Activated CD8-positive, alpha-beta memory T cell treated with anti-CD3 and anti-CD28 coated beads for 4 hours (primary cell): ENCODE measurements around the gene HEMGN.
A peak's percentile ranks its signal among the peaks of the same experiment; 100 is the strongest.
"Not testable (repeated sequence)": the region's sequence is repeated elsewhere in the genome, so short reads cannot be mapped to it uniquely, and the experiment has no call there.

Experiments
- DNase-seq, 2 donors: peaks; one replicate each; pipeline ENCODE4 v3.0.0-alpha.2; 2020; ENCODE audit warnings: low read depth in 2 of 2

Gene HEMGN

DNA sequence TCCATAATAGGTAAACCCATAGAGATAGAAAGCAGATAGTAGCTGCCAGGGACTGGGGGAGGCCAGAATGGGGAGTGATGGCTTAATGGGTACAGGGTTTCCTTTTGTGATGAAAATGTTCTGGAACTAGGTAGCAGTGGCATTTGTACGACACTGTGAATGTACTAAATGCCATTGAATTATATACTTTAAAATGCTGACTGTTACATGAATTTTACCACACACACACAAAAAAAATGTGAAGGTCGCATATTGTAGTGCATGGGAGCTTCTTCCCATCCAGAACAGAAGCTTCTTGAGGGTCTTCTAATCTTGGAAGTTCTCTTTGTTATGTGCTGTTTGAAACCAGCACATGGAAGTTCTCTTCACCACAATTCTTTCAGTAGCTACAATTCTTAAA, 25.3 kb upstream of the HEMGN start:
- DNase-seq = no peak

DNA sequence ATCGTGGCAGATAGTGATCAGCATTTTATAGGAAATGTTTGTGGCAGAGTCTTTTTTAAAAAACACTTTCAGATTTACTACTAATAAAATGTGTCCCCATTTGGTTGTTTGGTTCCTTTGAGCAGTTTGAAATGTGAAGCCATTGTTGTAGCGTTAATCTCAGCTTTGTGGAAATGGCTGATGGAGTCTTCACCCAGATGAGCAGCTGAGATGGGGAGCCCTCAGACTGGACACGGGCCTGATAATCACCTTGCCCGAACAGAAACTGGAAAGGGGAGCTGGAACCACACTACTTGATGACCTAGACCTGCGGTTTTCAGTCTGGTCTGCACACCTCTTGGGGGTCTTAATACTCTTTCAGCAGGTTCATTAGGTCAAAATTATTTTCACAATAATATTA, 24.6 kb upstream of the HEMGN start:
- DNase-seq = no peak

DNA sequence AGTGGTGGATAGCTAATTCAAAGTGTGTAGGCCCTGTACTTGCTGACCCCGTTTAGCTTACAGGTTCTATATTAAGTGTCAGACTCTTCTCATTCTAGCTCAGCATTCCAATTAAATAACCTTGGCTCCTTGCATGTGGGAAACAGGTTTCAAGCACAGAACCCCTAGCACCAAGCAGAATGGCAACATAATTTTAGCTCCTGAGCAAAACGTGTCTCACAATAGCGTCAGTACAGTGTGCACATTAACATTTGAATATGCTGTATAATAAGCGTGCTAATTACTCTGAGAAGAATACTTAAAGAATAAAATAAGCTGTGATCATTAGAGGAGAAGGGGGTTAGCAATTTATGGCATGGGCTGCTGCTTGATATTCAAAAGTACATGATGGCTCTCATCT, 24.2 kb upstream of the HEMGN start:
- no peak for DNase-seq

DNA sequence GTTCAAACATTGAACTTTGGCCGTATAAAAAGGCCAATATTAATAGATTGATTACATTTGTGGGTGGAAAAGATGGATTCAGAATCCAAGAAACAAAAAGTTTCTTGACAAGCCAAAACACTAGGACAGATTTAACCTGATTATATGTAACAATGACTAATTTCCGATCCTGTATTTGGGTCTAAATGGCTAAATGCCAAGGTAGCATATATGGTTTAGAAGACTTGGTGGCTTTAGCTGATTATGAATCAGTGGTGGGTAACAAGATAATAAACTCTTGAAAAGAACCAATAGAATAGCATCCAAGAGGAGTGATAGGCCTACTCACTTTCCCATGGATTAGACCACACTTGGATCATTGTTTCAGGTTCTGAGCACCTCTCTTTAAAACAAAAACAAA, 23.4 kb upstream of the HEMGN start:
- no peak for DNase-seq

DNA sequence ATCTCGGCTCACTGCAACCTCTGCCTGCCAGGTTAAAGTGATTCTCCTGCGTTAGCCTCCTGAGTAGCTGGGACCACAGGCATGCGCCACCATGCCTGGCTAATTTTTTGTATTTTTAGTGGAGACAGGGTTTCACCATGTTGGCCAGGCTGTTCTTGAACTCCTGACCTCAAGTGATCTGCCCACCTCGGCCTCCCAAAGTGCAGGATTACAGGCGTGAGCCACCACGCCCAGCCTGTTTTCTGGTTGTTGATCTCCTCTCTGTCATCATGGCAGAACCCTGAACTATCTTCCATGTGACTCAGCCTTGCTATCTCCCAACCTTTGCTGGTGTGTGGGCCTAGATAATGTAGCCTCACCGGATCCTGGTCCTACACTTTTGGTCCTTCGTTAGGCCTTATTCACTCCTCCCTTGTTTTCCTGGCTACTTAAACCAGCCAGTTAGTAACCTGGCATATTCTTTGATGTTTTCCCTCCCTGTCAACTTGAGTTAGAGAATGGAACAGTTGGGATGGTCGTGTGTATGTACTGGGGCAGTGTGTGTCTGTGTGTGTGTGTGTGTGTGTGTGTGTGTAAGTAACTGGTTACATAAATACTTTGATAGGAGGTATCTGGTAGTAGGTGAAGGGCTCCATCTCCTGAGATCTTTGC, 22.8 kb upstream of the HEMGN start:
- not testable (repeated sequence) for DNase-seq

DNA sequence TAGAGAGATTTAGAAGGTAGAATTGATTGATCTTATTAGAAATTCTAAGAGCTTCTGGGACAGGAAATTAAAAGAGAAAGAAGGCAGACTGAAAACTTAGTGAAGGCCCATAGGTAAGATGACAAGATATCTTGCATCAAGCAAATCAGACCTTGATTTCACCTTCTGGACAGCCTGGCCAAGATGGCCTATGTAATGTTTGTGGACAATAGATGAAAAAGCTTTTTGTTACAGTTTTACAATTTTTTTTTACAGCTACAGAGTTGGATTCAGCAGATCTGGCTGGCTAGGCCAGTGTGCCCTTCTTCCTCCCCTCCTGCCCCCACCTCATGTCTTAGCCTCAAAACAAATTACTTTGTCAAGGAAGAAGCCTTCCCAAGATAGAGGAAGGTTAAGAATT, 21.6 kb upstream of the HEMGN start:
- no peak for DNase-seq

DNA sequence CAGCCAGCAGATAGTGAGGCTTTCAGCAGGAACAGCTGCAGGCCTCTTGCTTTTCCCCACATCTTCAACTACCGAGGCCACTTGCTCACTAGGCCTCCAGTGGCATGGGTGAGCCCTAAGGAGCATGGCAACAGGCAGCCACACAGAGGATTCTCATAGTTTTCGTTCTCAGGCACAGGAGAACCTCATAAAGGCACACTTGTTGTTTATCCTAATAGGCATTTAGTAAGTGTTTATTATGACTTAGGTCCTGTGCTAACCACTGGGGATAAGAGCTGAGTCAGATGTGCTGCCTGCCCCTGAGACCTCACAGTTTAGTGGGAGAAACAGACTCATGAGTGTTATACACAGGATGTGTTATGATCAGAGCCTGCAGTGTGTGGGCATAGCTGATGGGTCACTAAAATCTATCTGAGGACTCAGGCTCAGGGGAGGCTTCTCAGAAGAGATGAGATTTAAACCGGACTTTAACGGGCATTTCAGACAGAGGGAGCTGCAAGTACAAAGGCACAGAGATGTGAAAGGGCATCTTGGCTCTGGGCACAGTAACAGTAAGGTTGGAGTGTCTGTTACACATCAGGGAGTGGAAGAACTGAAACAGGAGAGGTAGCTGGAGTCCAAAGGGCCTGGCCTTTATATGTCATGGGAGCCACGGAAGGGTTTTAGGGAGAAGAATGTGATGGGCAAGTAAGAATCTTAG, 21.0 kb upstream of the HEMGN start:
- DNase-seq = no peak

DNA sequence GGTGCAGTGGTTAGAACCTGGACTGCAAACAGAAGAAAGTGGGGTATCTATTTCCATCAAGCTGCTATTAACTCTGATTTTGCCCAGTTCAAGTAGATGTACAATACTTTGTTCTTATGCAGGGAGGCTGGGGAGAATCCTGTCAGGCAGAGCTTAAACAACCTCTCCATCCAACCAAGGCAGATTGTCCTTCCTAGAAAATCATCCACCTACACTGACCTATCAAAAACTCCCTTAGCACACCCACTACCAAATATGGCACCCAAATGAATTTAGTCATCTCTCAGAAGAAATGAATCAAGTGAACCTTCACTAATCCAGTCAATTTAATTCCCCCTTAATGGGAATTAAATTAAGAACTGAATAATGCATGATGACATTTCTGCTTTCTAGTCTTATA, 18.4 kb upstream of the HEMGN start:
- no peak for DNase-seq

DNA sequence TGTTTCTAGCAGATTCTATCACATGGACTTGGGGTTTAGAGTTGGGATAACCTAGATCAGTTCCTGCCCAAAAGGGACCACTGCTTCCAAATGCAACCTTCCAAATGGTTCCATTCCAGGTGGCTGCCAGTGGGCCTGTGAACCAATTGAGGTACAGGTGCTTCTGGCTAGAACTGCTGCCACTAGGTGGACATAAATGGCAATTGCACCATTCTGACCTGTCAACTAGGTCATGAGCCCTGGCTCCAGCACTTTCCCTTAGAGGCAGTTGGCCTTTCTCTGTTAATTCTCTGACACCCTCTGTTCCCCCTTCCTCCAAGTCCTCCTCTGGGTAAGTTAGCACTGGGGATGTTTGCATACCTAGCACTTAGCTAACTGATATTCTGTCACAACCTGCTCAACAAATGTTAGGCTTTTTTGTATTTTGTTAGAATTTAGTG, 16.6 kb upstream of the HEMGN start:
- peak in 1 of 2 donors; percentile 28 for DNase-seq

DNA sequence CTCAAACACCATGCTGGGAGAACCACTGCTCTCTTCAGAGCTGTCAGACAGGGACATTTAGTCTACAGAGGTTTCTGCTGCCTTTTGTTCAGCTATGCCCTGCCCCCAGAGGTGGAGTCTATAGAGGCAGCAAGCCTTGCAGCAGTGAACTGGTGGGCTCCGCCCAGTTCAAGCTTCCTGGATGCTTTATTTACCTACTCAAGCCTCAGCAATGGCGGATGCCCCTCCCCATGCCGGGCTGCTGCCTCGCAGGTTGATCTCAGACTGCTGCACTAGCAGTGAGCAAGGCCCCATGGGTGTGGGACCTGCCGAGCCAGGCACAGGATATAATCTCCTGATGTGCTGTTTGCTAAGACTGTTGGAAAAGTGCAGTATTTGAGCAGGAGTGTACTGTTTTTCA, 12.9 kb upstream of the HEMGN start:
- not testable (repeated sequence) for DNase-seq

DNA sequence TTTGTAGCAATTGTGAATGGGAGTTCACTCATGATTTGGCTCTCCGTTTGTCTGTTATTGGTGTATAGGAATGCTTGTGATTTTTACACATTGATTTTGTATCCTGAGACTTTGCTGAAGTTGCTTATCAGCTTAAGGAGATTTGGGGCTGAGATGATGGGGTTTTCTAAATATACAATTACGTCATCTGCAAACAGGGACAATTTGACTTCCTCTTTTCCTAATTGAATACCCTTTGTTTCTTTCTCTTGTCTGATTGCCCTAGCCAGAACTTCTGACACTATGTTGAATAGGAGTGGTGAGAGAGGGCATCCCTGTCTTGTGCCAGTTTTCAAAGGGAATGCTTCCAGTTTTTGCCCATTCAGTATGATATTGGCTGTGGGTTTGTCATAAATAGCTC, 9.1 kb upstream of the HEMGN start:
- DNase-seq = not testable (repeated sequence)

DNA sequence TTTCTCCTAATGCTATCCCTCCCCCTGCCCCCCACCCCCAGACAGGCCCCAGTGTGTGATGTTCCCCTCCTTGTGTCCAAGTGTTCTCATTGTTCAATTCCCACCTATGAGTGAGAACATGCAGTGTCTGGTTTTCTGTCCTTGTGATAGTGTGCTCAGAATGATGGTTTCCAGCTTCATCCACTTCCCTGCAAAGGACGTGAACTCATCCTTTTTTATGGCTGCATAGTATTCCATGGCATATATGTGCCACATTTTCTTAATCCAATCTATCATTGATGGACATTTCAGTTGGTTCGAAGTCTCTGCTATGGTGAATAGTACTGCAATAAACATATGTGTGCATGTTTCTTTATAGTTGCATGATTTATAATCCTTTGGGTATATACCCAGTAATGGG, 7.5 kb upstream of the HEMGN start:
- DNase-seq = not testable (repeated sequence)

DNA sequence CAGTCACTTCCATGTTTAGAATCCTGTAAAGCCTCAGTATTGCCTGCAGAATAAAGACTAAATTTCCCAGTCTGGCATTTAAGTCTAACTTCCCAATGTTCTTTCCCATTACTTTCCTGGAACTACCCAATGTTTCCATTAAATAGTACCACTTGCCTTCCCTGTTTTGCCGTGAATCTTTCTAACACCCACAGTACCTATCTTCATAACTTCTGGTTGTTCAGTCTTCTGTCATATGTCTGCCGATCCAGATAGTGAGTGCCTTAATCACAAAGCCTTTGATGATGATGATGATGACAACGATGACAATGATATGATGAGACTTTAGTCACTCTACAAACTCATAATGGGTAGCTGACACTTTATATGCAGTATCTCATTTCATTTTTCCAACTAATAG, 6.6 kb upstream of the HEMGN start:
- no peak for DNase-seq

DNA sequence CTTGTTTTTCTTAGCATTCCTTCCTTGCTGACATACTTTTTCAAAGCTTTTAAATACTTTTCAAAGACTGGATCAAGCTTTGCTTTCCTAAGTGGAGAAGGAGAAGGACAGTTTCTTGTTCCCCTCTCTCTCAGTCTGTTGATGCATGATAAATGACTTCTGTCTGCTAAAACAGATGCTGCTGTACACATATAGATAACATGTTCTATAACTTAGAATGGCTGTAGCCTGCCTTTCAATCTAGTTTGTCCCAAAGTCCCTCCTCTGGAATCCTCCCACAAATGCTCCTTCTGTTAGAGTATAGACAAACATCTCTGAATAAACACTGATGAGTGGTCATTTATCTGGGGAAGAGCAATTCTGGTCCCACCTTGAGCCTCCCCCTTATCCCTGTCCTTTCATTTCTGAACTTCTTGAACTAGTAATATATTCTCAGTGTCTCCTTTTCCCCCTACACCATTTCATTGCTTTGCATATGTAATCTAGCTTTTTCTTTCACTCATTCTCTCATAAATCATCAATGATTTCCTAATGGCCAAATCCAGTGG, 5.4 kb upstream of the HEMGN start:
- DNase-seq = no peak

DNA sequence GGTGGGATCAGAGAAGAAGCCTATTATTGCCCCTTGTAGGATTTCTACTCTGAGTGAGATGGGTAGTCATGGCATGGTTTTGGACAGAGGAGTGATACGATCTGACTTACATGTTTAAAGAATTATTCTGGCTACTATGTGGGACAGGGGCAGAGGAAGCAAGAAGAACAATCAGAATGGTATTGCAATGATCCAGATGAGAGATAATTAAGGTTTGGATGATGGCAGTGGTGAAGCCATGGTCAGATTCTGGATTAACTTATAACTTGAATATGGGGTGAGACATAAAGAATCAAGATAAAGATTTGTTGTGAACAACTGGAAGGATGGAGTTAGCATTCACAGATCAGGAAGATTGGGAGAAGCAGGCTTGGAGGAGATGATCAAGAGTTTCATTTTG, 3.4 kb upstream of the HEMGN start:
- no peak for DNase-seq

DNA sequence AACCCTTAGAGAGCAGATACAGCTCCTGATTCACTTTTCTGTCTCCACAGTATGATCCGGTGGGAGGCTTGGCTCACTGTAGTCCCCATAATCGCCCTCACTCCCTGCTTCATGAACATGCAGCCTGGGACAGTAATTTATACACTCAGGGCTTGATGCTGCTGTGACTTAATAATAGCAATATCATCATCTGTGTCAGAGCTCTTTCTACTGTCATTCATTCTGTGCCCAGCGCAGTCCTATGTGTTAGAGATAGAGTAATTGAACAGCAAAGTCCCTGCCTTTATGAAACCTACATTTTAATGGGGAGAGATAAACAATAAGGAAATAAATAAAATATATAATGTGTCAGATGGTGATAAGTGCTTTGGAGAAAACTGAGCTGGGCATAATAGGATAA, 2.8 kb upstream of the HEMGN start:
- DNase-seq = no peak

DNA sequence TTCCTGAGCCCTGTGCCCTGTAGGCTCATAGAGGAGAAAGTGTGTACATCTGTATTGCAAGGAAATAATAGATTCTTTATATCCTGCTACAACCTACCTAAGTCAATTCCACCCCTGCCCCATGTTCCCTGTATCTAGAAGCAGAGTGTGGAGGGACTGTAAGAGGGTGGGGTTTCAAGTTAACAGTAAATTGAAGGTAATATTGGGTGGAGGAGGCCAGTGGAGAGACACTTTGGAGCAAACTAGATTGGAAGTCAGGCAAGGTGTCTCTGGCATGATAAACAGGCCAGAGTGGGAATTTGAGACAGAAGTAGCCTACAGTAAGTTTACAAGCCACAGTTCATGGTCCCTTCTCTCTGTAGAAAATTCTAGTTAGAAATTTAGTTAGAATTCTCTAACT, 2.3 kb upstream of the HEMGN start:
- no peak for DNase-seq

DNA sequence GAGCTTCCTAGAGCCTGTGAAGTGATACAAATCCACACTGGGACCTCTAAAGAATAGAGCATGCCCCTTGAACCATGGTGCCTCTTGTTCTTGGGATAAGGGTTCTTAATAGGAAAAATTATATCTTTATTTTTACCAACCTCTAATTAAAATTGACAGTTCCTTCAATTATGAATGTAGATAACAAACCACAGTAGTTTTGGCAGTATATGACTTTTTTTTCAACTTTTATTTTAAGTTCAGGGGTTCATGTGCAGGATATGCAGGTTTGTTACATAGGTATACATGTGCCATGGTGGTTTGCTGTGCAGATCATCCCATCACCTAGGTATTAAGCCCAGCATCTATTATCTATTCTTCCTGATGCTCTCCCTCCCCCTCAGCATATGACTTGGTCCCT, 974 bp downstream of the HEMGN start:
- no peak for DNase-seq

DNA sequence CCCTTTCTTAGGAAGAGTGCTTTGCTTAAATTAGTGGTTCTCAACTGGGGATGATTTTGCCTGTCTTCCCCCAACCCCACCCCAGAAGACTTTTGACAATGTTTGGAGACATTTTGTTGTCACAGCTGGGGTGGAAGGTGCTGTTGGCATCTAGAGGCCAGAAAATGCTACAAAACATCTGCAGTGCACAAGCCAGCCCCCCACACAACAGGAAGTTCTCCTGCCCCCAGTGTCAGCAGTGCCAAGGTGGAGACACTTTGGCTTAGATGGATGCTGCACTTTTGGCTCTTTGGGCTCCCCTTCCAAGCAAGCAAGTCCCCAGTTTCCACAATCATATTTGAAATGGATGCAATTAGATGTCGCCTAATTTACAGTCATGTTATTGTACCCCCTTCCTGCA, 2.7 kb downstream of the HEMGN start:
- no peak for DNase-seq

DNA sequence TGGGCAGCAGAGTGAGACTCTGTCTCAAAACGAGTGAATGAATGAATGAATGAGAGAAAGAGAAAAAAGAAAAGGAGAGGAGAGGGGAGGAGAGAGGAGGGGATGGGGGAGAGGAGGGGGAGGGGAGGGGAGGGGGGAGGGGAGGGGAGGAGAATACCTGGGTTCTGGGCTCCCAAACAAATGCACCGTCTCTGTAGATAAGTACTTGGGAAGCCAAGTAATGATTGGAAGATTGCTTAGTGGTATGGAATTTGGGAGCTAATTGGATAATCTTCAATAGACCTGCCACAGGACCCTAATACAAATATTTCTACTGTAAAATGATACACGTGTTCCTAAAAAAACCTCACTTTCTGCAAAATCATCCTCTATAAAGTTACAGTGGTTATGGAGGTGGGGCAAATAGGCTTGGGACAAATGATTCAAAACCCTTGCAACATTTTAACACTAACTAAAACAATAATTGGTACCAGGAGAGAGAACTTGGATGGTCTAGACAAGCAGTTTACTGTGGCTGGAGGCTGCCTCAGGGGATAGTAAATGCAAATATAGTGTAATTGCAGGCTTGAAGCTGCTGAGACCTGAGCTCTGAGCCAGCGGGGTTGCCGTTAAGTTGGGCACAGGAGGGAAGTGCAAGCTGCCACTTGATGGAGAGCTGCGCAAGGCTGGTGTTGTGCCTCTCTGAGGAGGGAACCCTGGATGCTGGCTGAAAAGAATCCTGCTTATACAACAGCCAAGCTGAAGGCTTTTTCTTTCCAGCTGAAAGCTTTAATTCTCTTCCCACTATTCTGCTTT, 3.5 kb downstream of the HEMGN start:
- no peak for DNase-seq

DNA sequence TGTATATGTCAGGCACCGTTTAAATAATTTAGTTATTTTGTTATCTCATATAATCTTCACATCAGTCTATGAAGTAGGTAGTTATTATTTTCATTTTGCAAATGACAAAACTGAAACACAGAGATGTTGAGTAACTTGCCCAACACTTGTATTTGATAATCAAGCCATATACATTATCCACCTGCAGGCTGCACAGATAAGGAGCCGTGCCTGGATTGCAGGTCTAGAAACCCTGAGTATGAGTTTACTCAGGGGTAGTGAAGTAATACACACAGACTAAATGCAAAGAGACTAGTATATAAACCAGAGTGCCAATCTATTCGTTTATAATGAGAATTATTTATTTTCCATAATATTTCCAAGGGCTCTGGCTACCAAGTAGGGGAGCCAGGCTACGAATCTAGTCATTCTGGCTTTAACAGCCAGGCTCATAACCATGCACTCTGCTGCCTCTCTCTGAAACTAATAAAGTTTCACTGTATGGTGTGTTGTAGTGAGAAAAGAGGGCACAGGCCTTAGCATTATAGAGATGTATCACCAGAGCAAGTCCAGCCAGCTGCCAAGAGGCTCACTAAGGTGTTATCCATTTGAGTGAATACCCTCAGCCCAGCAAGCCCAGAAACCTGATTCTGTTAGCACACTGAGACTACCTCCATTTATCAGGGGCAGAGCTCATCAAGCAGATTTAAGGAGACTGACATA, 4.5 kb downstream of the HEMGN start:
- no peak for DNase-seq

DNA sequence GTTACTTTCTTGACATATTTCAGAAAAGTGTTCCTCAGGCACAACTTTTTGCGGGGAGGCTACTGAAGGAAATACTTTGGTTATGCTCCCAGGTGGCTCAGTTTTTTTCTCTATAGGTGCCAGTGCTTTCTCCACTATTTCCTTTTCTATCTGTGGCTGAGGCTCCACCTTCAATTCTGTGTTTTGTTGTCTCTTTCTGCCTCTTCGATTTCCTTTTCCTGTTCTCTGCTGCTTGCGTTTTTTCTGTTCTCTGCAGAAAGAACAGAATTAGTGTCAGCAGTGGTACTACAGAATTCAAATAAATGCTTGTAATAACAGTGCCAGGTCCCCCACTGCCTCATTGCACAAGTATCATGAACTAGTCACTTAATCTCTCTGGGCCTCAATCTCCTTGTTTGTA, 7.0 kb downstream of the HEMGN start:
- DNase-seq = no peak
